ENCODE measurements around the gene PDE4D. TPM values are rescaled to one million over a fixed set of nuclear protein-coding genes. Genes with fewer than 3 reads are reported as not detected.

PDE4D gene
- total and polyA plus RNA-seq, 2 of the 4 experiments (the other 2 are of a cell fraction) = 1.4 to 7.9 TPM

- no peak overlapping the region for H3K4ac ChIP-seq (ENCODE audit: low read depth, low read length)
- no peaks in the 10 kb centered on the region for H3K79me1 ChIP-seq (ENCODE audit: low read depth in 1 of 2, low read length in 2 of 2)
- no peak overlapping the region for H2BK15ac ChIP-seq (ENCODE audit: low read depth, low read length)
- no peak overlapping the region for H3K9ac ChIP-seq (ENCODE audit: low read depth, low read length)
- intact Hi-C loops (cut with micrococcal nuclease) = no loop called here
- no peak overlapping the region for H4K8ac ChIP-seq (ENCODE audit: low read depth in 2 of 2, low read length in 2 of 2)
- ATAC-seq (ENCODE audit: low read depth) (no peak), DNase-seq (peak; percentile 29)
- no peak overlapping the region for H3K4me3 ChIP-seq (ENCODE audit: insufficient read depth, low read depth, low read length)
- no peak overlapping the region for H3K14ac ChIP-seq (replicated peaks; ENCODE audit: low read depth, low read length)
- H2BK5ac ChIP-seq (ENCODE audit: low read depth, low read length, poor library complexity, severe bottlenecking) = no peak overlapping the region
- no peak overlapping the region for H3K4me2 ChIP-seq (ENCODE audit: low read depth, low read length)
- in situ Hi-C loops (cut with MboI; ENCODE audit: low sequenced_read_pairs) = loop anchor here (25.0 kb wide), 1 partner anchor 464 kb away; no protein-coding TSS in a partner anchor
- no peak overlapping the region for H3K27ac ChIP-seq (ENCODE audit: insufficient read depth, low read length)
- H3K9me1 ChIP-seq (ENCODE audit: insufficient read depth, low read length) = no peaks in the 10 kb centered on the region
- TF ChIP-seq BHLHE40 (IDR thresholded peaks at IDR 0.05; ENCODE audit: low read depth, low read length) (no peak), CHD1 (IDR thresholded peaks at IDR 0.05; ENCODE audit: low read depth, low read length) (no peak), CTCF (conservative IDR thresholded peaks at IDR 0.05; ENCODE audit: low read depth, low read length) (no peak), ELK1 (IDR thresholded peaks at IDR 0.05; ENCODE audit: borderline replicate concordance, low read depth, low read length) (no peak), FOS (IDR thresholded peaks at IDR 0.05; ENCODE audit: low read depth, low read length) (no peak), SMC3 (IDR thresholded peaks at IDR 0.05; ENCODE audit: low read depth, low read length) (no peak), POLR2A (IDR thresholded peaks at IDR 0.05; ENCODE audit: low read depth, low read length) (no peak), MXI1 (IDR thresholded peaks at IDR 0.05; ENCODE audit: borderline replicate concordance, low read depth, low read length) (no peak), USF2 (IDR thresholded peaks at IDR 0.05; ENCODE audit: low read depth, low read length) (no peak), NFE2L2 (IDR thresholded peaks at IDR 0.05; ENCODE audit: low read depth, low read length) (no peak), RAD21 (IDR thresholded peaks at IDR 0.05; ENCODE audit: low read length) (no peak), MAFK (IDR thresholded peaks at IDR 0.05; ENCODE audit: low read depth, low read length) (no peak), CEBPB (IDR thresholded peaks at IDR 0.05; ENCODE audit: low read depth, low read length) (no peak), RFX5 (IDR thresholded peaks at IDR 0.05; ENCODE audit: low read depth, low read length) (no peak), RCOR1 (IDR thresholded peaks at IDR 0.05; ENCODE audit: insufficient replicate concordance, low read length) (no peak), MAZ (IDR thresholded peaks at IDR 0.05; ENCODE audit: borderline replicate concordance, low read depth, low read length) (no peak)
- no peak overlapping the region for H3K23ac ChIP-seq (ENCODE audit: low read depth, low read length)
- H3K18ac ChIP-seq (ENCODE audit: low read depth, low read length) = no peak overlapping the region
- no peaks in the 10 kb centered on the region for H3K4me1 ChIP-seq (ENCODE audit: control insufficient read depth, insufficient read depth, low read length)
- H2AK9ac ChIP-seq (replicated peaks; ENCODE audit: low read depth, low read length, poor library complexity) = no peak overlapping the region
- H2BK20ac ChIP-seq (ENCODE audit: low read depth, low read length) = no peak overlapping the region
- ChIA-PET POLR2A (ENCODE audit: unreplicated experiment) (no interaction called here), CTCF (interaction anchor here (0.8 kb wide), 1 partner anchor 17 kb away, joined by 3 read pairs; no protein-coding TSS in a partner anchor)
- H3K56ac ChIP-seq (ENCODE audit: extremely low read depth, insufficient read depth, low read length) = no peak overlapping the region
- dilution Hi-C loops (cut with HindIII; ENCODE audit: low sequenced_read_pairs, unreplicated experiment) = loop anchor here (25.0 kb wide), 1 partner anchor 164 kb away; no protein-coding TSS in a partner anchor
- WGBS, 2 experiments (ENCODE audit: extremely low coverage in 2 of 2, insufficient read length in 1 of 2) = no CpG with 5 or more reads among the region's 4 CpGs
- H3K36me3 ChIP-seq (ENCODE audit: control insufficient read depth, insufficient read depth, low read length) = no peaks in the 10 kb centered on the region
- no TSS peak for BruUV-seq (replicated peaks)
- no peak overlapping the region for H2AK5ac ChIP-seq (ENCODE audit: low read depth, low read length)
- no peak overlapping the region for H4K91ac ChIP-seq (ENCODE audit: insufficient read depth, low read depth, low read length)
- H3K27me3 ChIP-seq (ENCODE audit: control insufficient read depth, insufficient read depth, low read length) = no peaks in the 10 kb centered on the region
- no peak overlapping the region for H4K5ac ChIP-seq (ENCODE audit: low read depth, low read length)
- no peak overlapping the region for H2AFZ ChIP-seq (replicated peaks; ENCODE audit: low read length, poor library complexity)
- H2BK120ac ChIP-seq (ENCODE audit: low read depth, low read length) = no peak overlapping the region
- H4K20me1 ChIP-seq (ENCODE audit: insufficient read depth, low read length) = no peaks in the 10 kb centered on the region
- H3K9me3 ChIP-seq (ENCODE audit: control insufficient read depth, insufficient read depth, low read length) = no peaks in the 10 kb centered on the region
These were observed 542.3 kb downstream of the PDE4D start for GRCh38 chr5:59351076-59351794.

All from IMR-90 (cell line).